Gastrocnemius medialis (tissue), 4 donors: ENCODE results near the gene RRP1.

Experiments used
- CTCF ChIP-seq, 5 experiments: fragments of 450-650 bp in 3 of 5; fragments of 200-600 bp in 2 of 5; sonication (generic) in 2 of 5; IDR thresholded peaks in 4 of 5; conservative IDR thresholded peaks in 1 of 5; 1 replicate in 4 of 5; 2 replicates in 1 of 5; pipeline ENCODE4 v1.5.1; 2016 to 2019; ENCODE audit warnings: antibody characterized with exemption in 5 of 5, mild to moderate bottlenecking in 3 of 5, moderate library complexity in 3 of 5
- POLR2A ChIP-seq, 2 donors: fragments of 450-650 bp; IDR thresholded peaks; one replicate each; pipeline ENCODE4 v1.6.1; 2017; ENCODE audit warnings: antibody characterized with exemption in 2 of 2, mild to moderate bottlenecking in 2 of 2, moderate library complexity in 2 of 2

GRCh38 chr21:43812957-43813655, 23.7 kb downstream of the RRP1 start:
- TF ChIP-seq CTCF (IDR thresholded peaks at IDR 0.05 in 4 of 5, conservative IDR thresholded peaks at IDR 0.05 in 1 of 5), result no peak
- no peak for TF ChIP-seq POLR2A (IDR thresholded peaks at IDR 0.05)
